NCI-H446 (cell line): Measurements from ENCODE around the gene MYH13.

Source experiments
- DNase-seq, 2 experiments: peaks; one replicate each; lab custom pipeline; 2025; lab: John Stamatoyannopoulos, UW

MYH13 gene

DNA sequence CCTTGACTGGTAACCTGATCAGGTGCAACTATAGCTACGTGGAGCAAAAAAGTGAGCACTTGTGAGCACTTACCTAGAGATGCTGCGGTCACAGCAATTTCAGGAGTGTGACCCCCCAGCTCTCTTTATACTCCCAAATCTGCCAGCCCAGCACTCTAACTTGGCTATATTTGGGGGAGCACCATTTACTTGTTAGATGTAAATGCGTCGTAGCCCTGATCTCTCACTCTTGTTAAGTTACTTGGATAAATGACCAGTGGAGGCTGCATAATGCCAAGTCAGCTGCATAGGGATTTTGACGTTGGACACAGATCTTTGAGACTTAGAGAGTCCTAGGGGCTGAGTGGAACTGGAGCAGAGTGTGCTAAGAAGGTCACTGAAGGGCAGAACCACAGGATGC lies at the start of gene MYH13:
TSS of gene MYH13 (minus strand) at position 101 of the 400 bp plus-strand sequence. CDS start 8,476 bp downstream, outside the sequence.
- DNase-seq: no peak

DNA sequence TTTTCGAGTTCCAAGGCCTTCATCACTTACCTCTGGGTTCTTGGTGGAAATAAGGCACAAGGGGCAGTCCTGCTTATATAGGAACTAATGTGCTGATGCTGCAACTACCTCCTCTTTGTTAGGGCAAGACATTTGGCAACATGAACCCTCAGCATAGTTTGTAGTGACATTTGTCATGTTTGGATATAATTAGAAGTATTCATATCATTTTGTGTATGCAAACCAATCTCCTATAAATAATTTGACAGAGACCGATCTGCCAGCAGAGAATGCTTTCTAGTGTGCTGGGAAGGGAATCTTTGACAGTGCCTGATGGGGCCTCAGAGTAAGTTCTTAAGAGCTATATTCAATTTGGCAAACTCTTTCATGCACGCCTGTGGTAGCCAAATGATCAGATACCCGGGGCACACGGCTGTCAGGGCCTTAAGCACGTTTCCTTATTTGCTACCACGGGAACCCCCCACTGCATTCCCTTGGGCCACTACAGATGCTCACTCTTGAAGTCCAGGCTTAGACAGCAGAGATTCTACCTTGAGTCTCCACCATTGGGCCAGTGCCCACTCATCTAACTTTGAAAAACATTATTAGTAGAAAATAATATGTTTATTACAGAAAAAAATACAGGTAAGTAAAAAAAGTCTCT lies 49.2 kb upstream of the MYH13 start, which contains the start of gene MYH8:
TSS of gene MYH8 (minus strand) at position 51 of the 643 bp plus-strand sequence. CDS start 1,723 bp downstream, outside the sequence.
- DNase-seq: no peak

DNA sequence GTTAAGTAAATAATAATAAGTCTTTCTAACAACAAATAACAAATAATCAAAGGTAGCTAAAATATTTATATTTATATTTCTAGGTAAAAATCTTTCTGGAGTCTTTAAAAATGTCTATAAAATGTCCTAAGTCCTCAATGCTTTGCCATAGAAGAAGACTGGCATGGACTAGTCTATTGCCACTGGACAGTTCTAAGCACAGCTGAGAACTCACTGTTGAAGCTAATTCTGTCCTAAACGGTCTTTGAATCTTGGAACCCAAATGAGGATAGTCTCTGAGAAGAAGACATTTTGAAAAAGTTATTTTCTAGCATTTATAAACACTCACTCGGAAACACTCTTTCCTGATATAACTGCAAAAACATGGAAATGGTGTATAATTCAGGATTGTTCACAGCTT lies 48.4 kb upstream of the MYH13 start:
- no peak for DNase-seq

DNA sequence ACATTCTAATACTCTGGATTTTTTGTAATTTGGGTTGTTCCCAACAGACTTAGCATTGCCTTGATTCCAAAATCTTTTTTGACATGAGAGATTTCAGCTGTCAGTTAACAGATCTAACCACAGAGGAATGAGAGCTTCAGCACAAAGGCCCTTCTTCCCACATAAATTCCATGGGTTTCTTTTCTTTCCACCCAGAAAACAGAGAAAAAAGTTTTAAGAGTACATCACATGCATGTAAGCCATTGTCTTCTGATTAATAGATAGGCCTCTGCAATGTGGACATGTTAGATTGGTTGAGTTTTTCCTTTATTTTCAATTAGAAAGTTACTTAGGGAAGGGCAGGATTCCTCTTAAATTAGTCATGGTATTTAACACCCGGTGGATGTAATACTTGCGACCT lies 48.0 kb upstream of the MYH13 start:
- no peak for DNase-seq

DNA sequence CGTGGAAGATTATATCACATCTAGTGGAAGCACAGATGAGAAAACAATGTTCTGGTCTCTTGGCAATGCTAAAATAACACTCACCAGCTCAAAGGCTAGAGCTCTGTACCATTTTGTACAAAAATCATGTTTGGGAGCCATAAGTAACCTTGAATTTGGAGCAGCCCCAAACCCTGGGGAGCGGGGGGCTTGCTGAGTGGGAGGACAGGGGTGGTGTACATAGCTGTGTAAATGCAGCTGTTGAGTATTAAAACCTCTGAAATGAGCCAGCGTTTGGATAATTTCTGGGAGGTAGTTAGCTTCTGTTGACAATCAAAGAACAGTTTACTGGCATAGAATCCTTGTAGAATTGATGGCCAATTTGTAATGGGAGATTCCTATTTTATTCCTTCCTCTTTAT lies 44.6 kb upstream of the MYH13 start:
- no peak for DNase-seq

DNA sequence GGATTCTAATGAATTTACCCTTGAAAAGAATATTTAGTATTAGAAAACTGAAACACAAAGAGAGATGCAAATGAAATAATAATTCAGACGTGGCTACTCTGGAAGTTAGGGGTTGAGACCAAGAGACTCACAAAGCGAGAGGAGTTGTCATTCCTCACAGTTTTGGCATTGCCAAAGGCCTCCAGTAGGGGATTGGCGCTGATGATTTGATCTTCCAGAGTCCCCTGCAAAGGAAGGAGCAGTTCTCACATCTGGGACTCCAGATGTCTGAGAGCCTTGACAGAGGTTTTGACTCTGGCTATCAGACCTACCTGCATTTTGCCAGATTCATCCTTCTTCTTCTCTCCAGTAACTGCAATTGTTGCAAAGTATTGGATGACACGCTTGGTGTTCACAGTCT lies 42.4 kb upstream of the MYH13 start:
- DNase-seq: no peak

DNA sequence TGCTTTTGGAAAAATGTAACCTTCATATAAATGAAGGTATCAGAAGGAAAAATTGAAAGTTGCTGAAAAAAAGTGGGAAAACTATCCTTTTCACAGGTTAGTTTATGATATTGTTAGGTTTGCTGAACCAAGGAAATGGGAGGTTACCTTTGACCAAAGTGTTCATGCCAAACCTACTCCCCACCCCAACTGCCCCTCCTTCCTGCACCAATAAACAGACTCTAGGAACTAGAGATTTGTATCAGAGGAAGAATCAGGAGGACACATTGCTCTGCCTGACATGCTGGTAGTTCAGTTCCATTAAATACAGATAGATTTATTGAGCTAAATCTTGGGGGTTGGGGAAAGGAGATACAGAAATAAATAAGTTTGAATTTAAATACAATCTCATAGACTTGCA lies 30.8 kb upstream of the MYH13 start:
- DNase-seq: no peak

DNA sequence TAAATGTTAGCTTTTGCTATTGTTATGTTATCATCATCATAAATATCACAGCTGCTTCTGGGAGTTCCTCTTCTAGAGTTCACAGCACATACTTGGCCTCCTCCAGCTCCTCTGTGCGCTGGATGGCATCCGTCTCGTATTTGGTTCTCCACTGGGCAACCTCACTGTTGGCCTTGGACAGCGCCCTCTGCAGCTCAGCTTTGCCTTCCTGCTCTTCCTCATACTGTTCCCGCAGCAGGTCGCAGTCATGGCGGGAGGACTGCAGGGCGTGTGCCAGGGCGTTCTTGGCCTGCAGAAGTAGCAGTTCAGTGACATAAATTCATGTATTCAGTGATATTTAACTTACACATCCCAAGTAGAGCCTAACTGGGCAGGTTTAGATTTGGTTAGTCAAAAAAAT lies 25.5 kb upstream of the MYH13 start:
- no peak for DNase-seq

DNA sequence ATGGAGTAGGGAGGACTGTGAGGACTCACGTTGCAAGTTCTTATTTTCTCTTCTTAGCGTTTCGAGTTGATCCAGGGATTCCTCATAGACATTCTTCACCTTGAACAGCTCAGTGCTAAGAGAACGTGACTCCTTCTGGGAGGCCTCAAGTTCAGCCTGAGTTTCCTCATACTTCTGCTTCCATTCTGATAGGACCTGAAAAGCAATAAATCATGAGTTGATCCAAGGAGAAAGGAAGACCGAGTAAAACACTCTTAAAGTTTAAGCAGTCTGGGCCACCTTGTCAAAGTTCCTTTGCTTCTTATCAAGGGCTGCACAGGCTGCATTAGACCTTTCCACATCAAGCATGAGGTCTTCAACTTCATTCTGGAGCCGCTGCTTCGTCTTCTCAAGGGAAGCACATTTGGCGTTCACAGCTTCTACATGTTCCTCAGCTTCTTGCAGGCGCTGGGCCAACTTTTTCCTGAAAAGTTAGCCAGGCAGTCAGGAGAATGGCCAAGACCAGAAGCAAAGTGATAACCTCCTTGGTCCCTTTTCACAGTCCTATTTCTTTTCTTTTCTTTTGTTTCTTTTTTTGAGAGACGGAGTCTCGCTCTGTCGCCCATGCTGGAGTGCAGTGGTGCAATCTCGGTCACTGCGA lies 23.8 kb upstream of the MYH13 start:
- no peak for DNase-seq

DNA sequence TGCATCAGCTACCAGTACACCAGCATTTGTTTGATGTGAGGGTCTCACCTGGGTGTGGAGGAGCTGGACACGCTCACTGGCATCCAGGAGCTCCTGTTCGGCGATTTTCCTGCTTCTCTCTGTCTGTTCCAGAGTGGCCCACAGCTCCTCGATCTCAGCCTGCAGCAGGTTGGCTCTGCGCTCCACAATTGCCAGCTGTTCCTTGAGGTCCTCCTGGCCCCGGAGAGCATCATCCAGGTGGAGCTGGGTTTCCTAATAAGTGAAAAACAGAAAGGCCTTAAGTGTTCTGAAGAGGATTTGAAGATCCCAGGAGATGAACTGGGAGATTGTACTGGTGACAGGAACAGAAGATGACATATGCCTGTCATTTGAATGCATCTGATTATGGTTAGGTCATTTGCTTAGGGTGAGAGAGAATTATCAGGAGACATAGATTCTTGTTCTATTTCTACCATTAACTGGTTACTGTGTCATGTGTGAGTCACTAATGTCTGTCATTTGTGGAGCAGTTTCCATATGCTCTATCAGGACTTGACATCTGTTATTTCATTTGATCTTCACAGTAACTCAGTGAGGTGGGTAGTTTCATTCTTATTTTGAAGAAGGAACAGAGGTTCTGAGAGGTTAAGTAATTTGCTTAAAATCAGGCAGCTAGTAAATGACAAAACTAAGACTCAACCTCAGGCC lies 21.5 kb upstream of the MYH13 start:
- no peak for DNase-seq

DNA sequence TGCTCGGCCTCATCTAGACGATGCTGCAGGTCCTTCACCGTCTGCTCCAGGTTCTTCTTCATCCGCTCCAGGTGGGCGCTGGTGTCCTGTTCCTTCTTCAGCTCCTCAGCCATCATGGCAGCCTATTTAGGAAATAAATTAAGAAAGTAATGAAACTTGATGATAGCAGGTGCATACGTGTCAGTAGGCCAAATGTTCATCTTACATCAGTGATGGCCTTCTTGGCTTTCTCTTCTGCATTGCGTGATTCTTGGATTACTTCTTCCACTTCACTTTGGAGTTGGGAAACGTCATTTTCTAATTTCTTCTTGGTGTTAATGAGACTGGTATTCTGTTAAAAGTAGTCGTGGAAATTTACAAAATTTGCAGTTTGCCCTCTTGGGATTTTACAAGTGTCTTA lies 20.1 kb upstream of the MYH13 start:
- no peak for DNase-seq

DNA sequence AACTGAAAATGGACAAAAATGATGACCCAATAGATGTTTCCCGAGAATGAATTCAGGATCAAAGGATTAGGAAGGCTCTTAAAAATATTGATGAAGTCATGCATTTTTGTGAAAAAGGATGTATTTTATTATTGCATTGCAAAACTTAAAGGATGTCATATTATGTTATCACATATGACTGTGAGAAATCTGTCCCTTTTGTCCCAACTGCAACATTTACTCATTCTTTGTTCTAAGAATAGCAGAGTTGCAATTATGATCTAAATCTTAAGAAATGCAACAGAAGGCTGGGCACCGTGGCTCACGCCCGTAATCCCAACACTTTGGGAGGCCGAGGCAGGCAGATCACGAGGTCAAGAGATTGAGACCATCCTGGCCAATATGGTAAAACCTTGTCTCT lies 13.1 kb upstream of the MYH13 start:
- DNase-seq: no peak

DNA sequence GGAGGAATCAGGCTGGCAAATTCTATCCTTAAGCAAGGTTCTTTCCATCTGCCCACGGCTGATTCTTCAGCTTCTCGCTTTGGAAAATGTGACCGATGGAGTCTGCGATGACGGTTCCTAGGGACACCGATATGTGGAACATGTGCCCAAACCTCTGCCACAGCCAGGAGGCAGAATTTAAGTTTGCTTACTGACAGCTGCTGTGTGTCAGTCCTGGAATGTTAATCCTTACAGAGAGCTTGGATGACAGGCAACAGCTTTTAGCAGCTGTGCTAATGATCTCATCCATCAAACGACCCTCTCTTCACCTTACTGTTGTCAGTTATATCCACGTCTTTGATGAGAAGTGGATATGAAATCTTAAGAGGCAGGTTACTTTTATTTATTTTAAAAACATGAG lies 11.4 kb upstream of the MYH13 start:
- DNase-seq: no peak

DNA sequence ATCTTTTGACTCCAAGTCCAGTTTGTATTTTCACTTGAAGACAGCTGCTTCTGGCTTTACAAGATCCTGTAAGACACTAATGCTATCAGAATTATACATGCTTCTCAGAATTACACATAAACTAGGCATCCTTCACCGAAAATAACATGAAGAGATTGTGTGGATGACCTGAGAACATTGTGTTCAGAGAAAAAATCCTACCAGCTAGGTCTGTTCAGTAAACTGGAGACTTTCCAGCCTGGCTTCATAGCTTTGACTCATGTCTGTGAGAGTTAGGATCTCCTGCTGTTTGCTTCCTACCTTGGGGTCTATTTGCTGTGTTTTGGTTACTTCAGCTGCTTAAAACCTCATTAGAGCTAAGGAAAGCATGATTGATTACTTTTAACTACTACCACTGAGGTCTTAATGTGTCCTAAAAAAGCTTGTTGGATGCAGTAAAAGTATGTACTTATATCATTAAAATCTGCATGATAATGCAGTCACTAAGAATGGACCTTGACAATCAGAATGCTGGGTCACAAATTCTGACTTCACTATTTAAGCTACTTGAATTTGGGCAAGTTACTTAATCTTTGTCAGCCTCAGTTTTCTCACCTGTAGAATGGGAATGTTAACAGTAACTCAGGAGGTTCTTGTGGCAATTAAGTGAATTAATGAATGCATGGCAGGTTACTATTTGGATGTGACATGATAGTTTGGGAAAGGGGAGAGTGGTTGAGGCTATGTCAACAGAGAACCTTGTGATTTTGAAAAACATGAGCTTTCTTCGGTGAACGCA lies 8.0 kb upstream of the MYH13 start:
- no peak for DNase-seq

DNA sequence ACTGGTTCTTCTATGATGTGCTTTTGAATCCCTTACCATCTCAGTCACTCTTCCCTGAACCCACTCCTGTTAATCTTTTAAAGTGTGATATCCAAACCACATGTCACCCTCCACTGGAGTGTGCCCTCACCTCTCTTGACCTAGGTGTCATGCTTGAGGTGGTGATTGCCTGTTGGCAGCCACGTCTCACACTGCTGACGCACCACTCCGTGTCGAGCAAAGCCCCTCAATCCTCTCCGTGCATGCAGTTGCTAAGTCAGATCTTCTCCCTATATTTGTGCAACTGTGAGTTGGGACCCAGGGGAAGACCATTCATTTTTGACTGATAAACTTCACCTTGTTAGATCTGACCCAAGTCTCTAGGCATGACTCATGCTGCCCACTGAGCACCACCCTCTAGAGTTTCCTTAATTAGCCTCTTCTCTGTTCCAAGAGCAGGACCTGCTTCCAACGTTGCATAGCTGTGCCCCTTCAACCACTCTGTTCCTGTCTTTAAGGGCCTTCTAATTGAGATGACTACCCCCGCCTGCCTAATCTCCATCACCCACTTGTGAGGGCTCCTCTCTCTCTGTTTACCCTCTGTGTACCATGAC lies 2.7 kb downstream of the MYH13 start:
- no peak for DNase-seq

DNA sequence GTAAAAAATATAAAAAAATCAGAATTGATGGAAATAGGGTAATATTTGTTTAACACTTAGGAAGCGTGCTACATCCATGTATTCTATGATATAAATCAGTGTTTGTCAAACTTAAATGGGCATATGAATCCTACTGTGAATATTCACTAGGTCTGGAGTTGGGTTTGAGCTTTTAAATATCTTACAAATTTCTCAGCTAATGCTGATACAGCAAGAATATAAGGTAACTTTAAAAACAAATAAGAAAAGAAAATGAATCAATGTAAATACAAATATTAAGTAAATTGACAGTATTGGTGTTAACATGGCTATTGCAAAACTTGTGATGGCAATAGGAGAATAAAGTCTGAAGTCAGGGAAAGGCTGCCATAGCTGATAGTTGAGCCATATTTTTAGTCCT lies 3.6 kb downstream of the MYH13 start:
- DNase-seq: no peak

DNA sequence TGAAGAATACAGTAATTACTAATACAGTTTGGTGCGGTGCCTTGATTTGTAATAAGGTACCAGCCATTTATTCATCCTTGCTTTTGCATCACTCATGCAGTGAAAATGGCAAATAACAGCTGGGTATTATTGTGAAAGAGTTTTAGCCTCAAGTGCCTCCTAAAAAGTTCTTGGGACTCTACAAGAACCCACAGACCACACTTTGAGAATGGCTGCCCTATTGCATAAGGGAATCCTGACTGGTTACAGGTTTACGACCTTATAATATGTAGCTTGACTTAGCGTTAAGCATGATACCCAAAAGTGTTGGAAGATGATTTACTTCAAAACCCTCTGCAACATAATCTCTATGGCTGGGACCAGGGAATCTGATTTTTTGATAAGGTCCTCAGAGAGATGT lies 4.2 kb downstream of the MYH13 start:
- no peak for DNase-seq

DNA sequence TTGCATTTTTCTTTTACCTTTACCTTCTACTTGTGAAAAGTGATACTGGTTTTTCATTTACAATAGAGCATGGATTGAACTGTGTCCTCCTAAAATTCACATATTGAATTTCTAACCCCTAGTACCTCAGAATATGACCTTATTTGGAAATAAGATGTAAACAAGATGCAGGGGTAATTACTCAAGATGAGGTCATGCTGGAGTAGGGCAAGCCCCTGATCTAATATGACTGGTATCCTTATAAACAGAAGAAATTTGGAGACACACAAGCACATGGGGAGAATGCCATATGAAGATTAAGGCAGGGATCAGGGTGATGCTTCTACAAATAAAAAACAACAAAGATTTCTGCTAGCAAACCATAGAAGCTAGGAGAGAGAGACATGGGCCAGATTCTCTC lies 12.2 kb downstream of the MYH13 start:
- DNase-seq: no peak

DNA sequence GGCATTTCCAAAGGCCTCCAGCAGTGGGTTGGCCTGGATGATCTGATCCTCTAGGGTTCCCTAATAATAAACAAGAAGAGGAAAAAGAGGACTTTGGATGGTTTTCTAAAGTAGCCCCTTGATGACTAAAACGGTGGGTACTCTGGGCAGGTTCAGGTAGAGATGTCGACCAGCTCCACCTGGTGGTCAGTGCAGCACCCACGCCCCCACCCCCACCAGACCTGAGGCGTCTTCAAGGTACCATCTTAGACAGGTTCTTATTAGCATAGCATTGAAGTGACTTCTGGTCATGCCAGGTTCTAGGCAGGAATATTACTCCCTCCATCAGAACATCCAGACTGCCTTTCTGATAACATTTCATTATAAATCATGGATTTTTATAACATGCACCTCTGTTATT lies 15.0 kb downstream of the MYH13 start:
- DNase-seq: no peak

DNA sequence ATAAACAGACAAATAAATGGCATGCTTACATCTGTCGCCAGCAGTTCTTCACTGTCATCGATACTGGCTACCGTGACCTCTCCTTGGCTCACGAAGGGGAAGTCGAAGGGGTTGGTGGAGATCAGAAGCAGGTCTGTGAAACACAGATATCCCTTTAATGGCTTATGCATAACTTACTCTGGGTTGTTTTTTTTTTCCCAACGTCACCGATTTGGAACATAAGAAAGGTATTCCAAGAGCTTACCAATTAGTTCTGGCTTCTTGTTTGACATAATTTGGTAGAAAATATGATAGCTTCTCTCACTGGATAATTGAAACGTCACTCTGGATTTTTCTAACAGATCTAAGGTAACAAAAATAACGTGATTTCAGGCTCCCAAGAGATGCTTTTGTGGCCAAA lies 18.2 kb downstream of the MYH13 start:
- DNase-seq: no peak

DNA sequence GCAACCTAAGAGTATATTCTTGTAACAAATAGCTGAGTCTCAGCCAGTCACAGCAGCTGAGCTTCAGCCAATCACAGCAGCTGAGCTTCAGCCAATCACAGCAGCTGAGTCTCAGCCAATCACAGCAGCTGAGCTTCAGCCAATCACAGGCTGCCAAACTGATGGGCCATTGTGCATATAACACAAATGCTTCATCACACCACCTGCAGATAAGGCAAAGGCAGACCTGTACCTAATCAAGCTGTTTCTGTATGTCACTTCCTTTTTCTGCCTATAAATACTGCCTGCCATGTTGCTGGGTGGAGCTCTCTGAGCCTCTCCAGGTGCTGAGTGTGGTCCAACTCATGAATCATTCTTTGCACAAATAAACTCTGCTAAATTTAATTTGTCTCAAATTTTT lies 19.9 kb downstream of the MYH13 start:
- DNase-seq: no peak

DNA sequence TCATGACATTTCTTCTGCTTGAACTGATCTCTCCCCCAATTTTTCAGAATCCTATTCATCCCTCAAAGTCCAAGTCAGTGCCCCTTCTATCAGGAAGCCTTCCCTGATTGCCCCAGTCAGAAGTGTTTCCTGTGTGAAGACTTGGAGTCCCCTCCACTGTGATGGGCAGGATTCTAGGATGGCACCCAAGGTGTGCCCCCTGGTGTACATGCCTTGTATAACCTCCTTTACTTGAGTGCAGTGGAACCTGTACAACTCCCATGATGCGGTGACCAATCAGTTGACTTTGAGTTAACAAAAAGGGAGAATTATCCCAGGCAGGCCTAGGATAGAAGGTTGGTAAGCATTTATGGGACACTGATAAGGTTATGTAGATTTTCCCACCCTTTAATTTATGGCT lies 23.4 kb downstream of the MYH13 start:
- no peak for DNase-seq
